GM23338 (cell line): ENCODE data around the gene SIRT3. TPM values are rescaled to one million over a fixed set of nuclear protein-coding genes. Genes with fewer than 3 reads are reported as not detected.

Experiments
- ATAC-seq: fragments of 200-7000 bp; cut with Tn5 transposase; 3 replicates; pipeline ENCODE4 v1.9.1; 2020
- DNase-seq: peaks from one replicate; pipeline ENCODE4 v3.0.0-alpha.2; 2015; ENCODE audit warnings: low spot score
- H2AFZ ChIP-seq: fragments of 200-600 bp; sonication (generic); 2 replicates; pipeline ENCODE4 v1.8.0; 2016; ENCODE audit warnings: antibody characterized with exemption, mild to moderate bottlenecking, moderate library complexity
- H3F3A ChIP-seq: fragments of 200-600 bp; sonication (generic); replicated peaks from 2 replicates; pipeline ENCODE4 v1.8.0; 2017; ENCODE audit warnings: antibody characterized with exemption, mixed run types, low read depth
- H3K27ac ChIP-seq: fragments of 200-600 bp; sonication (generic); 2 replicates; pipeline ENCODE4 v1.6.1; 2016; ENCODE audit warnings: low read depth
- H3K27me3 ChIP-seq: fragments of 200-600 bp; sonication (generic); 2 replicates; pipeline ENCODE4 v1.8.0; 2016; ENCODE audit warnings: mild to moderate bottlenecking, mixed run types, moderate library complexity; ENCODE audit not compliant: insufficient read depth
- H3K36me3 ChIP-seq: fragments of 200-600 bp; sonication (generic); 2 replicates; pipeline ENCODE4 v1.8.0; 2016; ENCODE audit warnings: mild to moderate bottlenecking; ENCODE audit not compliant: insufficient read depth
- H3K4me1 ChIP-seq: fragments of 200-600 bp; sonication (generic); 2 replicates; pipeline ENCODE4 v1.8.0; 2016; ENCODE audit warnings: mild to moderate bottlenecking, moderate library complexity; ENCODE audit not compliant: insufficient read depth
- H3K4me2 ChIP-seq: fragments of 200-600 bp; sonication (generic); 2 replicates; pipeline ENCODE4 v1.7.1; 2017; ENCODE audit warnings: mixed run types
- H3K4me3 ChIP-seq: fragments of 200-600 bp; sonication (generic); 2 replicates; pipeline ENCODE4 v1.6.1; 2016; ENCODE audit warnings: mixed run types
- H3K79me2 ChIP-seq: fragments of 200-600 bp; sonication (generic); replicated peaks from 2 replicates; pipeline ENCODE4 v1.8.0; 2017; ENCODE audit warnings: mild to moderate bottlenecking; ENCODE audit not compliant: insufficient read depth
- H3K9me2 ChIP-seq: fragments of 200-600 bp; sonication (generic); 2 replicates; pipeline ENCODE4 v1.8.0; 2017; ENCODE audit not compliant: insufficient read depth
- H4K20me1 ChIP-seq: fragments of 200-600 bp; sonication (generic); replicated peaks from 2 replicates; pipeline ENCODE4 v1.8.0; 2017; ENCODE audit warnings: mild to moderate bottlenecking; ENCODE audit not compliant: insufficient read depth
- H3K27ac Mint-ChIP-seq: 2 replicates; pipeline ENCODE4 v1.8.0; 2020; ENCODE audit warnings: inconsistent platforms, mild to moderate bottlenecking, moderate library complexity, mixed read lengths
- H3K27me3 Mint-ChIP-seq: 3 replicates; pipeline ENCODE4 v1.8.0; 2022; ENCODE audit warnings: low read depth, mild to moderate bottlenecking, moderate library complexity, mixed read lengths, inconsistent platforms; ENCODE audit not compliant: insufficient read depth, poor library complexity
- H3K36me3 Mint-ChIP-seq: 3 replicates; pipeline ENCODE4 v1.8.0; 2021; ENCODE audit warnings: low read depth, mild to moderate bottlenecking, inconsistent platforms, moderate library complexity, mixed read lengths
- H3K4me1 Mint-ChIP-seq: 3 replicates; pipeline ENCODE4 v1.8.0; 2020; ENCODE audit warnings: mild to moderate bottlenecking, inconsistent platforms, mixed read lengths
- H3K4me3 Mint-ChIP-seq: 3 replicates; pipeline ENCODE4 v1.8.0; 2021; ENCODE audit warnings: moderate library complexity, mild to moderate bottlenecking, inconsistent platforms, mixed read lengths
- H3K9me3 Mint-ChIP-seq: 3 replicates; pipeline ENCODE4 v1.8.0; 2020; ENCODE audit warnings: moderate library complexity, mild to moderate bottlenecking, inconsistent platforms, mixed read lengths
- CTCF ChIP-seq, 2 experiments: fragments of 200-600 bp in 1 of 2; sonication (generic) in 1 of 2; conservative IDR thresholded peaks; 2 replicates each; pipeline versions ENCODE4 v1.5.1 to v1.6.1; 2016 to 2017; ENCODE audit warnings: antibody characterized with exemption in 2 of 2, low read depth in 2 of 2, mild to moderate bottlenecking in 2 of 2, moderate library complexity in 1 of 2
- ETS1 ChIP-seq: IDR thresholded peaks from 2 replicates; pipeline ENCODE4 v1.6.1; 2016; ENCODE audit warnings: antibody characterized with exemption
- JUNB ChIP-seq: IDR thresholded peaks from one replicate; pipeline ENCODE4 v1.6.1; 2016; ENCODE audit warnings: antibody characterized with exemption; ENCODE audit not compliant: unreplicated experiment
- ZNF331 ChIP-seq: fragments of 250-450 bp; sonication (Bioruptor Pico); IDR thresholded peaks from 2 replicates; pipeline ENCODE4 v1.5.0; 2020; ENCODE audit warnings: low read depth, mild to moderate bottlenecking, moderate library complexity
- ZNF462 ChIP-seq: fragments of 250-450 bp; sonication (Bioruptor Pico); IDR thresholded peaks from 2 replicates; pipeline ENCODE4 v1.5.0; 2020; ENCODE audit warnings: mild to moderate bottlenecking, moderate library complexity
- polyA plus RNA-seq: library from polyadenylated mRNA; unstranded; fragments of >200 nt; fragmentation: Nextera tagmentation; extraction: Ambion mirVana; gene quantifications from 2 replicates; pipeline ENCODE4 v1.2.1, GENCODE V29; 2016
- total RNA-seq: library from RNA; depleted of rRNA; stranded (reverse); fragments of >200 nt; shearing (Covaris generic); gene quantifications from 2 replicates; pipeline ENCODE4 v1.2.3, GENCODE V29; 2014

Gene SIRT3
- total and polyA plus RNA-seq, 2 experiments from 2014 or later: 7.0 to 11.4 TPM

GRCh38 chr11:210803-211180, 25.4 kb downstream of the SIRT3 start:
- no peak for DNase-seq
- H3K79me2 ChIP-seq: peaks cover 26% of the 10 kb centered on the region
- H3K4me1 ChIP-seq: peaks cover 12% of the 10 kb centered on the region; the same call in 1 of the 2 replicates
- H3K9me3 Mint-ChIP-seq: no peaks in the 10 kb centered on the region; the same call in 2 of the 3 replicates
- no peak overlapping the region for H2AFZ ChIP-seq
- peaks cover 4% of the 10 kb centered on the region for H4K20me1 ChIP-seq
- peaks cover 8% of the 10 kb centered on the region; the same call in 2 of the 3 replicates for H3K4me1 Mint-ChIP-seq
- H3K4me2 ChIP-seq: no peak overlapping the region
- H3K27me3 ChIP-seq: no peaks in the 10 kb centered on the region
- peaks cover 8% of the 10 kb centered on the region for H3K36me3 ChIP-seq
- H3K36me3 Mint-ChIP-seq: peaks cover 63% of the 10 kb centered on the region
- no peak overlapping the region for H3K4me3 ChIP-seq
- TF ChIP-seq CTCF (conservative IDR thresholded peaks at IDR 0.05; ENCODE audit: low read depth in 2 of 2): no peak
- no peak for TF ChIP-seq JUNB
- no peak for TF ChIP-seq ZNF331 (CRISPR knock-in tag)
- no peak for TF ChIP-seq ZNF462 (CRISPR knock-in tag)
- TF ChIP-seq ETS1: no peak
- no peak overlapping the region for H3K27ac ChIP-seq
- no peaks in the 10 kb centered on the region for H3K9me2 ChIP-seq
- peaks cover 14% of the 10 kb centered on the region for H3K27me3 Mint-ChIP-seq
- no peak for ATAC-seq
- H3F3A ChIP-seq: peaks cover 13% of the 10 kb centered on the region
- no peak overlapping the region for H3K4me3 Mint-ChIP-seq
- H3K27ac Mint-ChIP-seq: no peak overlapping the region
